A673 (cell line): ENCODE measurements around the gene RALGAPB.

Experiments used
- EZH2 ChIP-seq: fragments of 200-600 bp; sonication (generic); IDR thresholded peaks from 2 replicates; pipeline ENCODE4 v1.6.1; 2017; ENCODE audit warnings: borderline replicate concordance, low read depth, mild to moderate bottlenecking, mixed read lengths, antibody characterized with exemption, low read length; ENCODE audit not compliant: poor library complexity, severe bottlenecking
- TF ChIP-seq, protein P1 (sequence below): fragments of 300-800, 200-600 bp; sonication (generic); conservative IDR thresholded peaks from 2 replicates; pipeline ENCODE4 v1.5.1; 2017; ENCODE audit warnings: low read depth, mild to moderate bottlenecking, antibody characterized with exemption, low read length, moderate library complexity, mixed read lengths

DNA sequence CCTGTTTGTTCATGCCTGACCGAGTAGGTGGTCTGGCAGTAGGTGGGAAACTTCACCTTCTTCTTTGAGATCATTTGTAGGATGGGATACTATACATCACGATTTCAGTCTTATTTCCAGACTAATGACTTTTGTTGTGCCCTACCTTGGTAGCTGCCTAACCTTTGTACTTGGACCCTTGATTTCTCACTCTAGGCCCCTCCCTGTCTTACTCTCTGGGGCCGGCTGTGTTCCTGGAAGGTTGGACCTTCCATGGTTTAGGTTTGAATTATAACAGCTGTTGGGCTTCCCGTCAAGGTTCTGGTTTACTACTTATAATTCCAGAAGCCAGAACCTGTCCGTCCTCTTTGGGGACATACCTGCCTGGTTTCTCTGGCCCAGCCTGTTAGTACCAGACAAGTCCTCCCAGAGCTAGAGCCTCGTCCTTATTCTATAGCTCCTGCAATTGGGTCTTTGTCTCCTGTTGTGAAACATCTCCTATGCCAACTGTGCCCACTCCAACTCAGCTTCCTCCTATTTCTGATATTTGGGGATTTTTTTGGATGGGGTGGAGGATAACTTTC, 93.5 kb downstream of the RALGAPB start:
- TF ChIP-seq, protein P1, sequence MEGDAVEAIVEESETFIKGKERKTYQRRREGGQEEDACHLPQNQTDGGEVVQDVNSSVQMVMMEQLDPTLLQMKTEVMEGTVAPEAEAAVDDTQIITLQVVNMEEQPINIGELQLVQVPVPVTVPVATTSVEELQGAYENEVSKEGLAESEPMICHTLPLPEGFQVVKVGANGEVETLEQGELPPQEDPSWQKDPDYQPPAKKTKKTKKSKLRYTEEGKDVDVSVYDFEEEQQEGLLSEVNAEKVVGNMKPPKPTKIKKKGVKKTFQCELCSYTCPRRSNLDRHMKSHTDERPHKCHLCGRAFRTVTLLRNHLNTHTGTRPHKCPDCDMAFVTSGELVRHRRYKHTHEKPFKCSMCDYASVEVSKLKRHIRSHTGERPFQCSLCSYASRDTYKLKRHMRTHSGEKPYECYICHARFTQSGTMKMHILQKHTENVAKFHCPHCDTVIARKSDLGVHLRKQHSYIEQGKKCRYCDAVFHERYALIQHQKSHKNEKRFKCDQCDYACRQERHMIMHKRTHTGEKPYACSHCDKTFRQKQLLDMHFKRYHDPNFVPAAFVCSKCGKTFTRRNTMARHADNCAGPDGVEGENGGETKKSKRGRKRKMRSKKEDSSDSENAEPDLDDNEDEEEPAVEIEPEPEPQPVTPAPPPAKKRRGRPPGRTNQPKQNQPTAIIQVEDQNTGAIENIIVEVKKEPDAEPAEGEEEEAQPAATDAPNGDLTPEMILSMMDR = no peak
- TF ChIP-seq EZH2 = no peak
